SKM-1 treated with dmso at 0.1 percent for 144 hours (cell line): ENCODE results near the gene KRT76.

Experiments
- DNase-seq: peaks from one replicate; lab custom pipeline; 2025; ENCODE audit not compliant: unreplicated experiment; lab: John Stamatoyannopoulos, UW

The KRT76 gene

GRCh38 chr12:52735816-52736632 lies 41.1 kb downstream of the KRT76 start:
- DNase-seq, result no peak

- no peak for DNase-seq
Measured at GRCh38 chr12:52735106-52735505, 42.0 kb downstream of the KRT76 start.

GRCh38 chr12:52730793-52731192 lies 46.4 kb downstream of the KRT76 start:
- no peak for DNase-seq

- DNase-seq, result no peak
Measured at GRCh38 chr12:52730383-52730782, 46.8 kb downstream of the KRT76 start.

GRCh38 chr12:52729147-52729546 lies 48.0 kb downstream of the KRT76 start:
- no peak for DNase-seq

GRCh38 chr12:52728374-52728773 lies 48.8 kb downstream of the KRT76 start:
- DNase-seq, result no peak

GRCh38 chr12:52727037-52727436 lies 50.1 kb downstream of the KRT76 start:
- no peak for DNase-seq

- no peak for DNase-seq
Measured at GRCh38 chr12:52726451-52726850, 50.7 kb downstream of the KRT76 start.

GRCh38 chr12:52724384-52724783 lies 52.8 kb downstream of the KRT76 start:
- no peak for DNase-seq

- no peak for DNase-seq
Measured at GRCh38 chr12:52722680-52723079, 54.5 kb downstream of the KRT76 start.

GRCh38 chr12:52721838-52722470 lies 55.2 kb downstream of the KRT76 start:
- no peak for DNase-seq

GRCh38 chr12:52720365-52720886 lies 56.7 kb downstream of the KRT76 start:
- DNase-seq, result no peak
